Measurements from ENCODE around the gene DLEC1.
"Not testable (repeated sequence)": the region's sequence is repeated elsewhere in the genome, so short reads cannot be mapped to it uniquely, and the experiment has no call there.

The DLEC1 gene

DNA sequence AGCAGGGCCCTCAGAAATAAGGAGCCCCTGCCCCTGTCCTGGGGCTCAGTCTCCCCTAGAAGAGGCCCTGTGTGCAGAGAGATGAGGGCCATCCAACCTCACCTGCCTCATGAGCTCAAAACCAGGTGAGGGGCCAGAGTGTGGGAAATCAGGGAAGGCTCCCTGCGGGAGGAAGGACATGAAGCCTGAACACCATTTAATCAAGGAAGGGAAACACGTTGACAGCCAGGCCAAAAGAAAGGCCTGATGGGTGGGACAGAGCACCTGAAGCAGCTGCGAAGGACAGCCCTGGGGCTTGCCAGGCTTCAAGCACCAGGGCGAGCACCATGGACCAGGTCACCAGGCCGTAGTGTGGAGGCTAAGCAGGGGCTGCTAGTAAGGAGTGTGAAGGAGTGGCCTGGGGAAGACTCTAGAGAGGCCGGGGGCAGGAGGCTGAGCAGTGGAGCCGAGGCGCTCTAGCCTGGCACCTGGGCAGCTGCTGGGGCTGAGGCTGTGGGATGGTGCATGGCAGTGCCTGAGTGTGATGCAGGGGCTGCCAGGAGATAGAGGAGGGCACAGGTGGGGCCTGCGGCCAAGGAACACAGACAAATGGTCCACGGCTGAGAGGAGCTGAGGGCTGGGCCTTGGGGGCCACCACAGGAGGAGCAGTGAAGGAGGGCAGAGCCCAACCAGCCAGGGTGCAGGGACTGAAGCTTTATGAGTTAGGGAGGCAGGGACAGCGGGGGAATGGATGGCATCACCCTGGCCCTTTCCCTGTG, 81.9 kb downstream of the DLEC1 start:
- DNase-seq (ENCODE audit: low read depth, low spot score) = no peak

DNA sequence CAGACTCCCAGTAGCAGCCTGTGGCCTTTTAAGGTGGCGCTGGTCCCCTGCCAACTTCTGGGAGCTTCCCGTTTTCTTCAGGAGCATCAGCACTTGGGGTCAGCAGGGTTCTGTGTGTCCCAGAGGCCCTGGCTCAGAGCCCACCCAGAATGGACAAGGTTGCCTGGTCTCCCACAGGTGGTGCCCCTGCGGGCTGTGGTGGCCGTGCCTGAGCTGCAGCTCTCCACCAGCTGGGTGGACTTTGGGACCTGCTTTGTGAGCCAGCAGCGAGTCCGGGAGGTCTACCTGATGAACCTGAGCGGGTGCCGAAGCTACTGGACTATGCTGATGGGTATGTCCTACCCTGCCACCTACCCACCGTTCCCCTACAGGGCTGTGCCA, 82.4 kb downstream of the DLEC1 start:
- DNase-seq (ENCODE audit: low read depth, low spot score) = no peak

- DNase-seq (ENCODE audit: low read depth, low spot score) = no peak
Measured at GRCh38 chr3:38121832-38122461, 82.9 kb downstream of the DLEC1 start.

GRCh38 chr3:38122712-38123290, 83.8 kb downstream of the DLEC1 start:
- DNase-seq (ENCODE audit: low read depth, low spot score) = no peak

DNA sequence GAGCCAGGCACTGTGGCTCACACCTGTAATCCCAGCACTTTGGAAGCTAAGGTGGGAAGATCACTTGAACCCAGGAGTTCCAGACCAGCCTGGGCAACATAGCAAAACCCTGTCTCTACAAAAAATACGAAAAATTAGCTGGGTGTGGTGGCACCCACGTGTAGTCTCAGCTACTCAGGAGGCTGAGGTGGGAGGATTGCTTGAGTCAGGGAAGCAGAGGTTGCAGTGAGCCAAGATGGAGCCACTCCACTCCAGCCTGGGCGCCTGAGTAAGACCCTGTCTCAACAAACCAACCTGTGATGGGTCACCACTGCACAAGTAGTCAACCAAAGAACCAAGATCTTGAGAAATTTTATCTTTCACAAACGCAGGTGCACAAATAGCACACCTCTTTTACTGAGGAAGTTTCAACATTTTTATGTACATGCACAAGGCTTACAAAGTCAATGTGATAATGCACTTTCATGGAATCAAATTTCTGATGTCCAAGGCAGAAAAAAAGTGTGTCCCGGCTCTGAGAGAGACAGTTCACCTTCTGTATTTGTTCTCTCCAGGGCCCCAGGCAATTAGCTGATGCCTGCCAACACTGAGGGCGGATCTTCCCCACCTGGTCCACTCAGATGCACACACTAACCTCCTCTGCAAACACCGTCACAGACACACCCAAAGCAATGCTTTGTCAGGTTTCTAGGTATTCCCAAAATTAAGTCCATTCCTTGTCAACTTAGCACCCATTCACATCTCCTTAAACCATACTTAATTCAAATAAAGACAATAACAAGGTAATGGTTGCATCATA, 85.5 kb downstream of the DLEC1 start:
- DNase-seq (ENCODE audit: low read depth, low spot score) = no peak

DNA sequence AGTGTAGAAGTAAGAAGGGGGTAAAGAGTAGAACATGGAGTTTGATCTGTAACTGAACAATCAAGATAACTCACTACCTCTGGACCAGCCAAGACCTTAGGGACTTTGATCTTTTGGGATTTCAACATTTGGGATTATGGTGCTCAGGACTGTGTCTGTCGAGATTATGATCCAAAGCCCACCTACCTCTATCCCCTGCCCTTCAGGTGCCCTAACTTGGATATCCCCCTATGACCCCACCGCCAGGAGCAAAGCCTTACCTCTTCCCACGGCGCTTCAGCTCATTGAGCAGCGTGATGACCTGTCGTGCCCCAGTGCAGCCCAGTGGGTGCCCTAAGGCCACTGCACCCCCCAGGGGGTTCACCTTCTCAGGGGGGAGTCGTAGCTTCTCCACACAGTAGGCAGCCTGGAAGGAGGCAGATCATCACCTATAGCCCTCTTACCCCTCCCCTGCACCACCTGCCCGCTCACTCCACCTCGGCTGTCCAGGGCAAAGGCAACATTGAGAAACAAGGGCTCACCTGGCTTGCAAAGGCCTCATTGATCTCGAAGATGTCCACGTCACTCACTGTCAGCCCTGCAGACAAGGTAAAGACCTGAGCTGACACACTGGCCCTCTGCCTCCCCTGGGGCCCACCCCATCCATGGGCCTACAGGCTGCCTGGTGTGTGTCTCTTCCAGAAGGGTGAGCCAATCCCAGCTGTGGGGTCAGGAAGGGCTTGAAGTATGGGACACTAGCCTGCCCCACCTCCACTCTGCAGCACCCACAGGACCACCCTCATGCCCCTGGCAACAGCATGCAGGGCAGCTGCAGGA, 86.5 kb downstream of the DLEC1 start:
- DNase-seq (ENCODE audit: low read depth, low spot score) = no peak

DNA sequence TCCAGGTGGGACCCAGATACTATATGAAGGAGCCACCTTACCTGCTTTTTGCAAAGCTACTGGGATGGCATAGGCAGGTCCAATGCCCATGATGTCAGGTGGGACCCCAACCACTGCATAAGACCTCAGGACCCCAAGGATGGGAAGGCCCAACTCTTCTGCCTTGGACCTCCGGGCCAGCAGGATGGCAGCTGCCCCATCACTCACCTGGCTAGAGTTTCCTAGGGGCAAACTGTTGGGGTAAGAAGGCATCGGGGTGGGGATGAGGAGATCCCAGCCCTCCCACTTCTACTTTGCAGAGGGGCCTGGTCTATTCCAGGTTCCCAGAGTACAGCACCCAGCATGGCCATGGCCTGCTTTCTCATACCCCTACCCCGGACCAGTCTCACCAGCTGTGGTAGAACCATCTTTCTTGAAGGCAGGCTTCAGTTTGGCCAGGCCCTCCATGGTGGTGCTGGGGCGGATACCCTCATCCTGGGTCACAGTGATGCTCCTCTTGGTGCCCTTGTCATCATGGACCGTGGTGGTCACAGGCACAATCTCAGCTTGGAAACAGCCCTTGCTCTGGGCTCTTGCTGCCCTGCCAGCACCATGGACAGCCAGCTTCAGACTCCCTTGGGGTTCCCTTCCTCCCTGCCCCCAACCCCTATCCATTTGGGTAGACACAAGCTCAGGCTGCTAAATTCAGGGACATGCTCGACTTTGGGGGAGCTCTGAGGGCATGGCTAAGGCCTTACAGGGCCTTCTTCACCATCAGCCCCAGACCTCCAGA, 87.3 kb downstream of the DLEC1 start:
- no peak for DNase-seq (ENCODE audit: low read depth, low spot score)

DNA sequence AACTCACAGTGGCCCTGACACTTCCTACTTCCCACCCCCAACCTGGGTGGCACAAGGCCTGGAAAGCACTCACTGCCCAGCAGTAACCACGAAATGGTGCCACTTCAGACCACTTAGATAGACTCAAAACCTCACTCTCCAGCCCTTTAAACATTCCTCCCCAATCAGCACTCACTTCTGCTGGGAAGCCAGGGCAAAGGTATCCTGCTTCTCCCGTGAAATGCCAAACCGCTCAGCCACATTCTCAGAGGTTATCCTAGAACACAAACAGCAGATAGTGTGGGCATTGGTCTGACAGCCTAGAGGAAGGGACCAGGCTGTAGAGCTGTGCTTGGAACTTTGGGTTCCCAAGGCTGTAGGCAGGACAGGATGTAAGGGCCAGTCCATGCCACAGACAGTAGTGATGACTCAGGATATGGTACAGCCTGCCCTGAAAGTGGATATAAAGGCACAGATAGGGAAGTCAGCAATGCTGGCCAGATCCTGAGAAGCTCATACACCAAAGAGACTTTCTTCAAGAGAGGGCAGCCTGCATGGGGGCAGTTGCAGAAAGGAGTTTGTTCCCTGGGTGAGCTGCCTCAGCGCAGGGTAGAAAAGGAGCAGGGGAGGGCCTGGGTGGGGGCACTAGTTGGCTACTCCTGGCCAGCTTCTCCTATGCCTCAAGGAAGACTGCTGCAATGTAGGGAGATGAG, 88.7 kb downstream of the DLEC1 start:
- DNase-seq (ENCODE audit: low read depth, low spot score) = no peak

DNA sequence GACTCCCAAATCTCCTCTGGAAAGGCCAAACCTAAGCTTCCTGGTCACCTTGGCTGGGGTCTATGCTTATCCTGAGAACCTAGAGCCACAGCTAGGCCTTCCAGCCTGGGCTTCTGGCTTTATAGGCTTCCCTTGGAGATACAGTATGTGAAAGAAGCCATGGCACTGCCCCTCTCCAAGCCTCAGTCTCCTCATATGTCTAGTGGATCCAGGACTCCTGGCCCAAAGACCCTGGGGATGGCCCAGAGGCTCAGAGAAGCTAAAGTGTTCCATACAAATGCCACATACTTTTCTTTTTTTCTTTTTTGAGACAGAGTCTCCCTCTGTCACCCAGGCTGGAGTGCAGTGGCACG, 89.3 kb downstream of the DLEC1 start:
- DNase-seq (ENCODE audit: low read depth, low spot score) = no peak

DNA sequence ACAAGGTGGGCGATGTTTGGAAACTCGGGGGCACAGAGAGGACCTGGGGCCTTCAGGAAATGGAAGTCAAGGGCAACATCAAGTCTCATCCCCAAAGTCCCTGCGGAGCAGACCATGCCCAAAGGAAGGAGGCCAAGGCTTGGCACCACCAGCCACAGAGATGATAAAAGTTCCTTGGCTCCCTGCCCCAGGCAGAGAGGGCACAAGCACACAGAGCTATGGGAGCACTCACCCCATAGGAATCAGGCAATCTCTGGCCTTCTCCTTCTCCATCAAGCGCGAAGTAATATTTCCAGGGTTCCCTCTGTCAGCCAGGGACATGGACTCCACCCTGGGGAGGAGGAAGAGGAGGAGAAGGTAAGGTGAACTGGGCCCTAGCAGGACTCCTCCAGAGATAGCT, 90.0 kb downstream of the DLEC1 start:
- no peak for DNase-seq (ENCODE audit: low read depth, low spot score)

DNA sequence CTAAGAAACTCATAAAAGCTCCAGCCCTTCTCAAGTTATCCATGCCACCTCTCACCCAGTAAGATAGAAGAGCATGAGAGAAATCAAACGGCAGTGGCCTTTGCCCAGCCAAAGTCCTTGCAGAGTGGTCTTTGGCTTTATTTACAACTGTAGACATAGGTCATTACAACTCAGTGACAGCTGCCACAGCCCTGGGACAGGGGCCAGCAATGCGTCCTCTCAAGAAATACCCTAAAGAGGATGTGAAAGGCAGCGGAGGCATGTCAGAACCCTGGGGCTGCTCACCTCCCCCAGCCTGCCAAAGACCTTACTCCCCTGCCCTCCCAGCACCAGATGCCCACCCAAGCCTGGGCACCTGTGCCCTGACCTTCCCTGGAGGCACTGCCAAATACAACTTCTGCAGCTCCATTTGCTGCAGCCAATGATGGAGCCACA, 91.6 kb downstream of the DLEC1 start:
- DNase-seq (ENCODE audit: low read depth, low spot score) = no peak

GRCh38 chr3:38131621-38132369, 92.8 kb downstream of the DLEC1 start:
- DNase-seq (ENCODE audit: low read depth, low spot score) = no peak

- DNase-seq (ENCODE audit: low read depth, low spot score) = no peak
Measured at GRCh38 chr3:38133209-38133556, 94.2 kb downstream of the DLEC1 start.

GRCh38 chr3:38133557-38134405, 94.8 kb downstream of the DLEC1 start:
- no peak for DNase-seq (ENCODE audit: low read depth, low spot score)

- not testable (repeated sequence) for DNase-seq (ENCODE audit: low read depth, low spot score)
Measured at GRCh38 chr3:38134517-38135143, 95.6 kb downstream of the DLEC1 start.

DNA sequence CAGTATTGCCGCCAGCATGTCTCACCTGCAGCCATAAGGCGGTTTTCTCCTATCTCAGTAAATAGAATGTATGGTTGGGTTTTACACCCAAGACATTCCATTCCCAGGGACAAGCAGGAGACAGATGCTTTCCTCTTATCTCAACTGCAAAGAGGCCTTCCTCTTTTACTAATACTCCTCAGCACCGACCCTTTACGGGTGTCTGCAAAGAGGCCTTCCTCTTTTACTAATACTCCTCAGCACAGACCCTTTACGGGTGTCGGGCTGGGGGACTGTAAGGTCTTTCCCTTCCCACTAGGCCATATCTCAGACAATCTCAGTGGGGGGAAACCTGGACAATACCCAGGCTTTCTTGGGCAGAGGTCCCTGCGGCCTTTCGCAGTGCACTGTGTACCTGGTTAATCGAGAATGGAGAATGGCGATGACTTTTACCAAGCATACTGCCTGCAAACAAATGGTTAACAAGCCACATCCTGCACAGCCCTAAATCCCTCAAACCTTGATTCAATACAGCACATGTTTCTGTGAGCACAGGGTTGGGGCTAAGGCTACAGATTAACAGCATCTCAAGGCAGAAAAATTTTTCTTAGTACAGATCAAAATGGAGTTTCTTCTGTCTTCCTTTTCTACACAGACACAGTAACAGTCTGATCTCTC, 96.7 kb downstream of the DLEC1 start:
- DNase-seq (ENCODE audit: low read depth, low spot score) = not testable (repeated sequence)

- DNase-seq (ENCODE audit: low read depth, low spot score) = no peak
Measured at GRCh38 chr3:38136393-38136776, 97.4 kb downstream of the DLEC1 start.
